H1 (cell line): ENCODE data around the gene OR2D2. TPM values are rescaled to one million over a fixed set of nuclear protein-coding genes. Genes with fewer than 3 reads are reported as not detected.

Experiments
- CTCF ChIP-seq, 3 experiments: IDR thresholded peaks; 1 replicate in 2 of 3; 2 replicates in 1 of 3; pipeline versions ENCODE4 v1.5.1 to v1.6.1; 2011; ENCODE audit warnings: low read length in 3 of 3, mild to moderate bottlenecking in 3 of 3, inconsistent platforms in 2 of 3, low read depth in 1 of 3, moderate library complexity in 1 of 3; ENCODE audit not compliant: insufficient read depth in 1 of 3; ENCODE audit errors: control extremely low read depth in 1 of 3
- polyA plus RNA-seq, 7 experiments: library from polyadenylated mRNA; depleted of rRNA in 3 of 7; stranded (reverse) in 5 of 7; unstranded in 2 of 7; fragments of >200 nt in 5 of 7; fragments of 200-250 nt in 2 of 7; gene quantifications; 1 replicate in 5 of 7; 2 replicates in 1 of 7; 4 replicates in 1 of 7; pipeline versions ENCODE4 v1.2.1 to v1.2.3, GENCODE V29; 2011 to 2013; ENCODE audit warnings: missing spikeins in 2 of 7, mixed read lengths in 2 of 7
- total RNA-seq: library from RNA; stranded (reverse); fragmentation: NEBNext Ultra II Directional; extraction: Animal tissue kit (Norgen Biotek cat#: 25700); gene quantifications from 2 replicates; pipeline ENCODE4 v1.2.1, GENCODE V29; 2021

OR2D2 gene
- total and polyA plus RNA-seq, 2 of the 8 experiments (the other 6 are each of a cell fraction or from before 2014, with no cell fraction given): 0.15 TPM; not detected in 1

GRCh38 chr11:6850526-6850925 lies 41.8 kb downstream of the OR2D2 start (continued):
- TF ChIP-seq CTCF (IDR thresholded peaks at IDR 0.05; ENCODE audit: control extremely low read depth in 1 of 3, insufficient read depth in 1 of 3, low read depth in 1 of 3, low read length in 3 of 3): no peak
